HEK293 (cell line): Measurements from ENCODE around the gene KRT80.

ENCODE experiments used
- CTCF ChIA-PET: fragments of 350-600 bp; formaldehyde crosslinking; extraction: SDS; loops from one replicate; lab custom pipeline; 2021; ENCODE audit warnings: antibody characterized with exemption; lab: Yijun Ruan, JAX
- POLR2A ChIA-PET: fragments of 300-600 bp; formaldehyde crosslinking; extraction: SDS; loops from one replicate; lab custom pipeline; 2020; ENCODE audit warnings: antibody characterized with exemption, inconsistent platforms; lab: Yijun Ruan, JAX
- H3K27ac ChIP-seq: fragments of 200-500 bp; sonication (Bioruptor generic); 2 replicates; pipeline ENCODE4 v1.5.1; 2014; ENCODE audit warnings: low read depth, low read length, control low read depth, inconsistent platforms; ENCODE audit errors: extremely low read depth
- H3K36me3 ChIP-seq, 2 experiments: fragments of 200-500 bp in 1 of 2; sonication (Bioruptor generic) in 1 of 2; 1 replicate in 1 of 2; 2 replicates in 1 of 2; pipeline ENCODE4 v1.5.1; 2014 to 2017; ENCODE audit warnings: inconsistent platforms in 2 of 2, low read length in 2 of 2; ENCODE audit not compliant: control insufficient read depth in 2 of 2, insufficient read depth in 1 of 2
- H3K4me1 ChIP-seq: fragments of 200-500 bp; sonication (Bioruptor generic); 2 replicates; pipeline ENCODE4 v1.5.1; 2014; ENCODE audit warnings: mild to moderate bottlenecking, low read length, inconsistent platforms; ENCODE audit not compliant: control insufficient read depth, insufficient read depth
- H3K4me3 ChIP-seq: 2 replicates; pipeline ENCODE4 v1.5.1; 2011; ENCODE audit warnings: low read depth, mild to moderate bottlenecking, control low read depth, low read length, moderate library complexity
- H3K9me3 ChIP-seq: fragments of 200-500 bp; sonication (Bioruptor generic); 2 replicates; pipeline ENCODE4 v1.5.1; 2014; ENCODE audit warnings: low read depth, low read length, inconsistent platforms; ENCODE audit not compliant: control insufficient read depth, insufficient read depth
- EGR2 ChIP-seq: fragments of 450-650 bp; formaldehyde crosslinking; IDR thresholded peaks from 2 replicates; pipeline ENCODE4 v1.5.1; 2016; ENCODE audit warnings: low read depth, missing biosample characterization, missing genetic modification characterization
- HOXC10 ChIP-seq: sonication (generic); formaldehyde crosslinking; IDR thresholded peaks from 2 replicates; pipeline ENCODE4 v1.8.1; 2023; ENCODE audit warnings: mild to moderate bottlenecking, missing genetic modification reagents
- KLF7 ChIP-seq: fragments of 450-650 bp; formaldehyde crosslinking; IDR thresholded peaks from 2 replicates; pipeline ENCODE4 v1.5.1; 2016; ENCODE audit warnings: missing biosample characterization, missing genetic modification characterization, borderline replicate concordance
- KLF8 ChIP-seq: fragments of 450-650 bp; formaldehyde crosslinking; IDR thresholded peaks from 2 replicates; pipeline ENCODE4 v1.5.1; 2016; ENCODE audit warnings: missing biosample characterization, missing genetic modification characterization
- MYNN ChIP-seq: fragments of 450-650 bp; formaldehyde crosslinking; IDR thresholded peaks from 2 replicates; pipeline ENCODE4 v1.5.1; 2016; ENCODE audit warnings: missing biosample characterization, missing genetic modification characterization, borderline replicate concordance
- SCRT1 ChIP-seq: fragments of 450-650 bp; formaldehyde crosslinking; IDR thresholded peaks from 2 replicates; pipeline ENCODE4 v1.5.1; 2016; ENCODE audit warnings: missing biosample characterization, missing genetic modification characterization, borderline replicate concordance
- SETDB1 ChIP-seq: IDR thresholded peaks from one replicate; pipeline ENCODE4 v1.6.1; 2017; ENCODE audit warnings: mild to moderate bottlenecking, low read length, moderate library complexity, mixed read lengths; ENCODE audit not compliant: insufficient read length
- TRIM28 ChIP-seq: IDR thresholded peaks from 2 replicates; pipeline ENCODE4 v1.6.1; 2011; ENCODE audit warnings: low read length, control low read depth, borderline replicate concordance
- ZFHX2 ChIP-seq: fragments of 450-650 bp; formaldehyde crosslinking; conservative IDR thresholded peaks from 2 replicates; pipeline ENCODE4 v1.5.1; 2016; ENCODE audit warnings: missing biosample characterization, missing genetic modification characterization
- ZIC2 ChIP-seq: fragments of 450-650 bp; formaldehyde crosslinking; IDR thresholded peaks from 2 replicates; pipeline ENCODE4 v1.5.1; 2016; ENCODE audit warnings: missing biosample characterization, missing genetic modification characterization
- ZNF146 ChIP-seq: fragments of 450-650 bp; formaldehyde crosslinking; IDR thresholded peaks from 2 replicates; pipeline ENCODE4 v1.5.1; 2016; ENCODE audit warnings: missing biosample characterization, missing genetic modification characterization
- ZNF211 ChIP-seq: fragments of 450-650 bp; formaldehyde crosslinking; IDR thresholded peaks from 2 replicates; pipeline ENCODE4 v1.5.1; 2016; ENCODE audit warnings: low read depth, missing biosample characterization, missing genetic modification characterization
- ZNF23 ChIP-seq: fragments of 450-650 bp; formaldehyde crosslinking; IDR thresholded peaks from 2 replicates; pipeline ENCODE4 v1.5.1; 2016; ENCODE audit warnings: missing biosample characterization, missing genetic modification characterization, borderline replicate concordance
- ZNF274 ChIP-seq, 2 experiments: fragments of 200-500 bp in 1 of 2; fragments of 450-650 bp in 1 of 2; sonication (Bioruptor generic) in 1 of 2; formaldehyde crosslinking in 1 of 2; IDR thresholded peaks; 2 replicates each; pipeline versions ENCODE4 v1.5.1 to v1.6.1; 2014 to 2016; ENCODE audit warnings: borderline replicate concordance in 1 of 2, inconsistent platforms in 1 of 2, low read length in 1 of 2, missing biosample characterization in 1 of 2, missing genetic modification characterization in 1 of 2
- ZNF292 ChIP-seq: fragments of 450-650 bp; formaldehyde crosslinking; IDR thresholded peaks from 2 replicates; pipeline ENCODE4 v1.5.1; 2016; ENCODE audit warnings: low read depth, missing biosample characterization, missing genetic modification characterization, borderline replicate concordance
- ZNF302 ChIP-seq: fragments of 450-650 bp; formaldehyde crosslinking; IDR thresholded peaks from 2 replicates; pipeline ENCODE4 v1.5.1; 2016; ENCODE audit warnings: missing biosample characterization, missing genetic modification characterization, low read depth
- ZNF354C ChIP-seq: fragments of 450-650 bp; formaldehyde crosslinking; IDR thresholded peaks from 2 replicates; pipeline ENCODE4 v1.5.1; 2016; ENCODE audit warnings: missing biosample characterization, missing genetic modification characterization, low read depth, borderline replicate concordance
- ZNF366 ChIP-seq: fragments of 450-650 bp; formaldehyde crosslinking; conservative IDR thresholded peaks from 2 replicates; pipeline ENCODE4 v1.5.1; 2016; ENCODE audit warnings: missing biosample characterization, missing genetic modification characterization
- ZNF426 ChIP-seq: fragments of 450-650 bp; formaldehyde crosslinking; IDR thresholded peaks from 2 replicates; pipeline ENCODE4 v1.5.1; 2017; ENCODE audit warnings: missing biosample characterization, missing genetic modification characterization, mild to moderate bottlenecking, inconsistent platforms, moderate library complexity
- ZNF473 ChIP-seq: fragments of 450-650 bp; formaldehyde crosslinking; IDR thresholded peaks from 2 replicates; pipeline ENCODE4 v1.5.1; 2017; ENCODE audit warnings: missing biosample characterization, missing genetic modification characterization
- ZNF501 ChIP-seq: fragments of 450-650 bp; formaldehyde crosslinking; IDR thresholded peaks from 2 replicates; pipeline ENCODE4 v1.5.1; 2016; ENCODE audit warnings: missing biosample characterization, missing genetic modification characterization
- ZNF548 ChIP-seq: fragments of 450-650 bp; formaldehyde crosslinking; IDR thresholded peaks from 2 replicates; pipeline ENCODE4 v1.5.1; 2016; ENCODE audit warnings: missing biosample characterization, missing genetic modification characterization
- ZNF571 ChIP-seq: fragments of 450-650 bp; formaldehyde crosslinking; IDR thresholded peaks from 2 replicates; pipeline ENCODE4 v1.5.0; 2017; ENCODE audit warnings: missing biosample characterization, missing genetic modification characterization
- ZNF600 ChIP-seq: fragments of 450-650 bp; formaldehyde crosslinking; IDR thresholded peaks from 2 replicates; pipeline ENCODE4 v1.5.1; 2016; ENCODE audit warnings: missing biosample characterization, missing genetic modification characterization
- ZNF747 ChIP-seq: fragments of 450-650 bp; formaldehyde crosslinking; IDR thresholded peaks from 2 replicates; pipeline ENCODE4 v1.5.1; 2016; ENCODE audit warnings: missing biosample characterization, missing genetic modification characterization
- ZNF837 ChIP-seq: fragments of 450-650 bp; formaldehyde crosslinking; IDR thresholded peaks from 2 replicates; pipeline ENCODE4 v1.5.1; 2016; ENCODE audit warnings: missing biosample characterization, missing genetic modification characterization
- TF ChIP-seq, protein P1 (sequence below): fragments of 450-650 bp; formaldehyde crosslinking; IDR thresholded peaks from 2 replicates; pipeline ENCODE4 v1.5.1; 2017; ENCODE audit warnings: missing biosample characterization, missing genetic modification characterization
- TF ChIP-seq, protein P2 (sequence below): fragments of 450-650 bp; formaldehyde crosslinking; IDR thresholded peaks from 2 replicates; pipeline ENCODE4 v1.5.1; 2016; ENCODE audit warnings: missing biosample characterization, missing genetic modification characterization
- TF ChIP-seq, protein P3 (sequence below): fragments of 450-650 bp; formaldehyde crosslinking; IDR thresholded peaks from 2 replicates; pipeline ENCODE4 v1.5.0; 2017; ENCODE audit warnings: missing biosample characterization, missing genetic modification characterization, borderline replicate concordance

KRT80 gene

DNA sequence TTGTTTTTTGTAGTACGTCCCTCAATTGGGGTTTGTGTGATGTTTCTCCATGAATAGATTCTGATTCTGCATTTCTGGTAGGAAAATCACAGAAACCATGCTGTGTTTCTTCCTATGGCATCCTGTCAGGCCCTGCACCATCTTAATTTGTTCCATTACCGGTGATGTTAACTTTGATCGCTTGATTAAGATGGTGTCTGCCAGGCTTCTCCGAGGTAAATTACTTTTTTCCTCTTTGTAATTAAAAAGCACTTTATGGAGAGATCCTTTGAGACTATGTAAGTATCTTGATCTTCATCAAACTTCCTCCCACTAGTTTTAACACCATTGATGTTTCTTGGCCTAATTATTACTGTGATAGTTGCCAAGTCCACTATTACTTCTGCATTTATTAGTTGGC is 26.2 kb upstream of the KRT80 start (continued):
- TF ChIP-seq, protein P1, sequence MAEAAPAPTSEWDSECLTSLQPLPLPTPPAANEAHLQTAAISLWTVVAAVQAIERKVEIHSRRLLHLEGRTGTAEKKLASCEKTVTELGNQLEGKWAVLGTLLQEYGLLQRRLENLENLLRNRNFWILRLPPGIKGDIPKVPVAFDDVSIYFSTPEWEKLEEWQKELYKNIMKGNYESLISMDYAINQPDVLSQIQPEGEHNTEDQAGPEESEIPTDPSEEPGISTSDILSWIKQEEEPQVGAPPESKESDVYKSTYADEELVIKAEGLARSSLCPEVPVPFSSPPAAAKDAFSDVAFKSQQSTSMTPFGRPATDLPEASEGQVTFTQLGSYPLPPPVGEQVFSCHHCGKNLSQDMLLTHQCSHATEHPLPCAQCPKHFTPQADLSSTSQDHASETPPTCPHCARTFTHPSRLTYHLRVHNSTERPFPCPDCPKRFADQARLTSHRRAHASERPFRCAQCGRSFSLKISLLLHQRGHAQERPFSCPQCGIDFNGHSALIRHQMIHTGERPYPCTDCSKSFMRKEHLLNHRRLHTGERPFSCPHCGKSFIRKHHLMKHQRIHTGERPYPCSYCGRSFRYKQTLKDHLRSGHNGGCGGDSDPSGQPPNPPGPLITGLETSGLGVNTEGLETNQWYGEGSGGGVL (tag by site-specific recombination), result no peak
- TF ChIP-seq ZNF274 (IDR thresholded peaks at IDR 0.05; ENCODE audit: low read length) (no peak), ZNF274 (tag by site-specific recombination; IDR thresholded peaks at IDR 0.05; ENCODE audit: borderline replicate concordance) (no peak), ZNF571 (no peak), ZNF354C (no peak), ZNF23 (tag by site-specific recombination) (no peak), TRIM28 (no peak), ZNF211 (tag by site-specific recombination) (no peak), ZNF837 (tag by site-specific recombination) (no peak), ZNF302 (tag by site-specific recombination) (no peak), KLF7 (tag by site-specific recombination) (no peak), ZNF146 (no peak)

DNA sequence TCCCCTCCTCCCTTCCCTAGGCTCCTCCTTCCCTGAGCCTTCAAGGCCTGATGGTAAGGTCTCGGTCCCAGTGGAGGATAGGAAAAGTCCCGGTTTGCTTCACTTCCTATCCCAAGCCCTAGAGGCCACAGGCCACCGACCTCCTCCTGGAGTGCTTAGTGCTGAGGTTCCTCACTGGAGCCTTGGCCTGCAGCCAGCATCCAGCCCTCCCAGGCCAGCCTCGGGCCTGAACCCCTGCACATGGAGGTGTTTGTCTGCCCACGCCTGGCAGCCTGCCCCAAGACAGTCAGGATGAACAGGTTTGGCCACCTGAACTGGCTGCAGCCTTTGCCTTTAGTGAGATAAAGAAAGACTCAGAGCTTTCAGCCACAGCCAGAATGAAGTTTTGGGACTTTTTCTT is 25.4 kb upstream of the KRT80 start:
- POLR2A ChIA-PET, result no interaction called here
- no peaks in the 10 kb centered on the region; the same call in 1 of the 2 replicates for H3K4me1 ChIP-seq
- H3K36me3 ChIP-seq, result no peaks in the 10 kb centered on the region
- H3K27ac ChIP-seq, result no peak overlapping the region
- TF ChIP-seq, protein P2, sequence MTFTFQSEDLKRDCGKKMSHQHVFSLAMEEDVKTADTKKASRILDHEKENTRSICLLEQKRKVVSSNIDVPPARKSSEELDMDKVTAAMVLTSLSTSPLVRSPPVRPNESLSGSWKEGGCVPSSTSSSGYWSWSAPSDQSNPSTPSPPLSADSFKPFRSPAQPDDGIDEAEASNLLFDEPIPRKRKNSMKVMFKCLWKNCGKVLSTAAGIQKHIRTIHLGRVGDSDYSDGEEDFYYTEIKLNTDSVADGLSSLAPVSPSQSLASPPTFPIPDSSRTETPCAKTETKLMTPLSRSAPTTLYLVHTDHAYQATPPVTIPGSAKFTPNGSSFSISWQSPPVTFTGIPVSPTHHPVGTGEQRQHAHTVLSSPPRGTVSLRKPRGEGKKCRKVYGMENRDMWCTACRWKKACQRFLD (tag by site-specific recombination), result no peak
- no peak for TF ChIP-seq ZNF426 (tag by site-specific recombination)
- TF ChIP-seq ZNF23 (tag by site-specific recombination), result no peak
- TF ChIP-seq ZFHX2 (tag by site-specific recombination), result peak; percentile 73
- peak; percentile 8; the same call in 1 of the 2 replicates for TF ChIP-seq ZIC2 (tag by site-specific recombination)
- TF ChIP-seq, protein P3, sequence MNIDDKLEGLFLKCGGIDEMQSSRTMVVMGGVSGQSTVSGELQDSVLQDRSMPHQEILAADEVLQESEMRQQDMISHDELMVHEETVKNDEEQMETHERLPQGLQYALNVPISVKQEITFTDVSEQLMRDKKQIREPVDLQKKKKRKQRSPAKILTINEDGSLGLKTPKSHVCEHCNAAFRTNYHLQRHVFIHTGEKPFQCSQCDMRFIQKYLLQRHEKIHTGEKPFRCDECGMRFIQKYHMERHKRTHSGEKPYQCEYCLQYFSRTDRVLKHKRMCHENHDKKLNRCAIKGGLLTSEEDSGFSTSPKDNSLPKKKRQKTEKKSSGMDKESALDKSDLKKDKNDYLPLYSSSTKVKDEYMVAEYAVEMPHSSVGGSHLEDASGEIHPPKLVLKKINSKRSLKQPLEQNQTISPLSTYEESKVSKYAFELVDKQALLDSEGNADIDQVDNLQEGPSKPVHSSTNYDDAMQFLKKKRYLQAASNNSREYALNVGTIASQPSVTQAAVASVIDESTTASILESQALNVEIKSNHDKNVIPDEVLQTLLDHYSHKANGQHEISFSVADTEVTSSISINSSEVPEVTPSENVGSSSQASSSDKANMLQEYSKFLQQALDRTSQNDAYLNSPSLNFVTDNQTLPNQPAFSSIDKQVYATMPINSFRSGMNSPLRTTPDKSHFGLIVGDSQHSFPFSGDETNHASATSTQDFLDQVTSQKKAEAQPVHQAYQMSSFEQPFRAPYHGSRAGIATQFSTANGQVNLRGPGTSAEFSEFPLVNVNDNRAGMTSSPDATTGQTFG (tag by site-specific recombination), result no peak
- TF ChIP-seq KLF8 (tag by site-specific recombination), result no peak
- no peak for TF ChIP-seq HOXC10 (CRISPR knock-in tag)
- TF ChIP-seq SCRT1 (tag by site-specific recombination), result no peak
- no peak for TF ChIP-seq ZNF501 (tag by site-specific recombination)
- TF ChIP-seq MYNN (tag by site-specific recombination), result no peak
- TF ChIP-seq ZNF747 (tag by site-specific recombination), result no peak
- TF ChIP-seq ZNF292 (tag by site-specific recombination), result no peak
- no peak for TF ChIP-seq ZNF302 (tag by site-specific recombination)
- no peak for TF ChIP-seq ZNF548
- TF ChIP-seq ZNF473, result no peak
- TF ChIP-seq EGR2 (tag by site-specific recombination), result peak; percentile 59
- no peak for TF ChIP-seq ZNF366 (tag by site-specific recombination)
- no peak for TF ChIP-seq ZNF600 (tag by site-specific recombination)
- no peak for TF ChIP-seq SETDB1
- CTCF ChIA-PET, result interaction anchor here (0.7 to 8.0 kb wide), 7 partner anchors 24 to 110 kb away, joined by 3 to 62 read pairs (median 14); partner anchors contain the start of gene KRT80
- H3K4me3 ChIP-seq, result no peak overlapping the region
- no peaks in the 10 kb centered on the region for H3K9me3 ChIP-seq
